ENCODE measurements around the gene ANTXR2. TPM values are rescaled to one million over a fixed set of nuclear protein-coding genes. Genes with fewer than 3 reads are reported as not detected.

The ANTXR2 gene
- total RNA-seq, 1 donor from 2014 or later, result 16.8 TPM

GRCh38 chr4:80049813-80050534 lies 23.1 kb downstream of the ANTXR2 start:
- DNase-seq (ENCODE audit: low spot score in 2 of 2), result no peak
- no peak overlapping the region for H3K27ac ChIP-seq
- intact Hi-C loops (cut with DNase I), result no loop called here
- no peaks in the 10 kb centered on the region for H3K9me3 ChIP-seq
- no peak overlapping the region for H3K4me3 ChIP-seq
- H3K36me3 ChIP-seq, result peaks cover 6% of the 10 kb centered on the region in 2 donors
- H3K4me1 ChIP-seq, result peaks cover 0 to 10% of the 10 kb centered on the region in 2 donors
- no peaks in the 10 kb centered on the region for H3K27me3 ChIP-seq
- no peak for TF ChIP-seq CTCF (IDR thresholded peaks at IDR 0.05)

DNA sequence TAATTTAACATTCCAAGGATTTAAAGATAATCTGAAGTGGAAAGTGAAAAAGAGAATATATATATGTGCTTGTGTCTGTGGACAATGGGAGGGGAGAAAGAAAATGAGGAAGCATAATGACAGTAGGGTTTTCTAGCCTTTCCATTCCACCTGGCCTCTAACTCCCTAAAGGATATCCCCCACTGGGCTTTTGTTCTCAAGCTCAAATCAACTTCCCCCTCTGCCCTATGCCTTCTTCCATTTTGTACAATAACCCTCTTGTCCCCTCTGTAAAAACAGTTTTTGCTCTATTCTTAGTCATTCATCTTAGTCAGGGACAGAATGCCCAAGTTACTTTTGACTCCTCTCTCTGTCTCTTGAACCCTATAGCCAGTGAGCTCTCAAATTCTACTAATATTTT lies 23.6 kb downstream of the ANTXR2 start:
- no peak overlapping the region for H3K27ac ChIP-seq
- no peak for DNase-seq (ENCODE audit: low spot score in 2 of 2)
- no peaks in the 10 kb centered on the region for H3K9me3 ChIP-seq
- peaks cover 0 to 10% of the 10 kb centered on the region in 2 donors for H3K4me1 ChIP-seq
- H3K4me3 ChIP-seq, result no peak overlapping the region
- no peak for TF ChIP-seq CTCF (IDR thresholded peaks at IDR 0.05)
- H3K27me3 ChIP-seq, result no peaks in the 10 kb centered on the region
- intact Hi-C loops (cut with DNase I), result no loop called here
- H3K36me3 ChIP-seq, result peaks cover 4 to 6% of the 10 kb centered on the region in 2 donors

- H3K9me3 ChIP-seq, result no peaks in the 10 kb centered on the region
- H3K4me3 ChIP-seq, result no peak overlapping the region
- TF ChIP-seq CTCF (IDR thresholded peaks at IDR 0.05), result no peak
- no peak for DNase-seq (ENCODE audit: low spot score in 2 of 2)
- H3K4me1 ChIP-seq, result peaks cover 0 to 10% of the 10 kb centered on the region in 2 donors
- peak overlapping the region in 1 of 2 donors; percentile 39 for H3K27ac ChIP-seq
- no peaks in the 10 kb centered on the region for H3K36me3 ChIP-seq
- intact Hi-C loops (cut with DNase I), result no loop called here
- no peaks in the 10 kb centered on the region for H3K27me3 ChIP-seq
Observed at GRCh38 chr4:80045786-80046185, 27.2 kb downstream of the ANTXR2 start.

DNA sequence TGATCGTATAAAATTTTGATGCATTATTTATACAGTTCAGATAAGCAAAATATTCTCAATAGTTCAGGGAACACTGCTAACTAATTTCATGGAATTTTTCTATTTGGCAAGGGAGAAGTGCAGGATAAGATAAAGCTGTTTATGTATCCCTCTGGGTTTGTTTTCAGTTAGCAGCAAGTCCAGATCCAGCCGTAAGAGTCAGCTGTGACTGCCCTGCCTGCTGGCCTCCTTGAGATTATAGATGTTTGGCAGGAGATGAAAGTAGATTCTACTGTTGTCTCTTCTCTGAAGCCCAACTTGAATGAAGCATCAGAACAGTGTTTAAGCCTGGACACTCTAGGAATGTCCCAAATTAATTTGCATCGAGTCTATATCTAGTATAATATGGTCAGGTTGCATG lies 29.5 kb downstream of the ANTXR2 start:
- Histone ChIP-seq H3K4me3 (no peak overlapping the region), H3K27ac (no peak overlapping the region), H3K36me3 (no peaks in the 10 kb centered on the region), H3K9me3 (no peaks in the 10 kb centered on the region), H3K27me3 (no peaks in the 10 kb centered on the region), H3K4me1 (peaks cover 0 to 6% of the 10 kb centered on the region in 2 donors)
- intact Hi-C loops (cut with DNase I), result no loop called here
- DNase-seq (ENCODE audit: low spot score in 2 of 2), result no peak
- no peak for TF ChIP-seq CTCF (IDR thresholded peaks at IDR 0.05)

DNA sequence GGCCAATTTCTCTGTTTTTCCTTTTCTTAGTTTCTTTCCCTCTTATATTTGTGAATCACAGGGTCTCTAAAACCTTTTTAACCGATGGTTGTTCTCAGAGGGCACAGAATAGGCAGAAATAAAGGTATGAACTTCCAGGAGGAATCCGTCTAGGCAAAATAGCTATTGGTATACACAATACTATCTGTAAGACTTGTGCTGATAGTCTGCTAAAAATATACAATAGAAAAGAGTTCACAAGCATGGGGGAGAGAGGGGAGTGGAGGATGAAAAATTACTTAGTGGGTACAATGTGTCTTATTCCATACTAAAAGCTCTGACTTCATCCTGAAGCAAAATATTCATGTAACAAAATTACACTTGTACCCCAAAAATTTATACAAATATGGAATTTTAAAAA lies 30.2 kb downstream of the ANTXR2 start:
- H3K27ac ChIP-seq, result no peak overlapping the region
- no peaks in the 10 kb centered on the region for H3K9me3 ChIP-seq
- intact Hi-C loops (cut with DNase I), result no loop called here
- no peak for DNase-seq (ENCODE audit: low spot score in 2 of 2)
- no peaks in the 10 kb centered on the region for H3K36me3 ChIP-seq
- TF ChIP-seq CTCF (IDR thresholded peaks at IDR 0.05), result no peak
- H3K4me3 ChIP-seq, result no peak overlapping the region
- peaks cover 0 to 6% of the 10 kb centered on the region in 2 donors for H3K4me1 ChIP-seq
- H3K27me3 ChIP-seq, result no peaks in the 10 kb centered on the region

All from ascending aorta (tissue), 2 donors.